MCF 10A (cell line): ENCODE results near the gene RGS13. TPM values are rescaled to one million over a fixed set of nuclear protein-coding genes. Genes with fewer than 3 reads are reported as not detected.

Source experiments
- BruUV-seq: library from RNA; stranded (reverse); fragments of 400-500 nt; replicated peaks from 2 replicates; lab custom pipeline; 2021; lab: Mats Ljungman, UMichigan
- CTCF ChIA-PET: fragments of 300-600 bp; sonication (Branson Sonifier 250); formaldehyde crosslinking; extraction: SDS; loops from one replicate; lab custom pipeline; 2021; ENCODE audit warnings: antibody characterized with exemption, inconsistent platforms; lab: Yijun Ruan, JAX
- POLR2A ChIA-PET: fragments of 300-600, 350-650 bp; sonication (Branson Sonifier 250); formaldehyde crosslinking; extraction: SDS; loops from one replicate; lab custom pipeline; 2020; ENCODE audit warnings: antibody characterized with exemption, inconsistent platforms; lab: Yijun Ruan, JAX
- DNase-seq: peaks from one replicate; pipeline ENCODE4 v3.0.0-alpha.2; 2018; ENCODE audit not compliant: unreplicated experiment
- H3K27ac Mint-ChIP-seq: one replicate; pipeline ENCODE4 v1.8.0; 2022; ENCODE audit warnings: mild to moderate bottlenecking, low read depth, mixed read lengths; ENCODE audit not compliant: unreplicated experiment
- H3K27me3 Mint-ChIP-seq: one replicate; pipeline ENCODE4 v1.8.0; 2022; ENCODE audit warnings: mixed read lengths; ENCODE audit not compliant: insufficient read depth, unreplicated experiment
- H3K36me3 Mint-ChIP-seq: one replicate; pipeline ENCODE4 v1.8.0; 2022; ENCODE audit warnings: mild to moderate bottlenecking, moderate library complexity, mixed read lengths; ENCODE audit not compliant: insufficient read depth, unreplicated experiment
- H3K4me1 Mint-ChIP-seq: one replicate; pipeline ENCODE4 v1.8.0; 2022; ENCODE audit warnings: mixed read lengths; ENCODE audit not compliant: insufficient read depth, unreplicated experiment
- H3K4me3 Mint-ChIP-seq: one replicate; pipeline ENCODE4 v1.8.0; 2022; ENCODE audit warnings: mild to moderate bottlenecking, moderate library complexity, mixed read lengths; ENCODE audit not compliant: unreplicated experiment
- H3K9me3 Mint-ChIP-seq: one replicate; pipeline ENCODE4 v1.8.0; 2022; ENCODE audit warnings: mixed read lengths; ENCODE audit not compliant: unreplicated experiment
- CTCF ChIP-seq: fragments of 200-600 bp; IDR thresholded peaks from one replicate; pipeline ENCODE4 v1.8.0; 2022; ENCODE audit warnings: antibody characterized with exemption, mild to moderate bottlenecking; ENCODE audit not compliant: unreplicated experiment
- intact Hi-C: fragments of 100-400 bp; cut with micrococcal nuclease; formaldehyde crosslinking; loops from 2 replicates; pipeline ENCODE4 v1.14.1; 2022
- total RNA-seq: library from RNA; stranded (reverse); gene quantifications from 2 replicates; pipeline ENCODE4 v1.2.3, GENCODE V29; 2022

The RGS13 gene
- total RNA-seq, 1 experiment from 2014 or later = not detected

DNA sequence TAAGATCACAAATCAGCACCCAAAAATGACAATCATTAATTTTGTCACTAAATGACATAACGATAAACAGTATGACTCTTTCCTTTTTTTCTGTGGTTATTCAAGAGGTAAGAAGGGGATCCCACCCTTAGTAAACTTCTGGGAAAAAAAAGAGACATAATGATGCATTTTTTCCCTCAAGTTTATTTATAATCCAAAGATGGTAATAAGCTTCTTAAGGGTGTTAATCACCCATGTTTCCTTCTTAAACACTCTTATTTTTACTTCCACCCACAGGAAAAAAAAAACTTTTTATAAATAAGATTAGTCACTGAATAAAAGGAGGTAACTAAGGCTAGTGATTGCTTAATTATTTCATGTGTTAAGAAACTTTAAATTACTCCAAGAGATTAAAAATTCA lies 35.7 kb upstream of the RGS13 start:
- DNase-seq = peak; percentile 19

DNA sequence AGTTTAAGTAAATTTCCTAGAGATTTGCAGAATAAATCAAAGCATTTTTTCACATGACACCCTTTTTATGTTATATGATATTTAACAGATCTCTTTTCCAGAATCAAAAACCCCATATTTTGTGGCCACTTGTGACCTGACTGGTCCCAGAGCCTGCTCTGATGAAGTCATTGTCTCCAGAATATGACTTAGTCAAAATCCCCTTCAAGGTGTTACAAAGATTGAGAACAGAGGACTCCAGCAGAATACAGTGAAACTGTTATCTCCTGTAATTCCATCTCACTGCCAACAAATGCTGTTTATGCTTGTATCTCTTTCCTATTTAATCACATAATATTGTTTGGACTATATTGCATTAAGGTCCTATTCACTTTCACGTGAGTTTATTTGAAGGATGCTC lies 34.8 kb upstream of the RGS13 start:
- Mint-ChIP-seq H3K27ac (no peak overlapping the region), H3K4me3 (no peak overlapping the region), H3K36me3 (no peaks in the 10 kb centered on the region), H3K9me3 (no peaks in the 10 kb centered on the region), H3K4me1 (peaks cover 15% of the 10 kb centered on the region), H3K27me3 (no peaks in the 10 kb centered on the region)
- ChIA-PET CTCF (interaction anchor here (0.5 to 1.4 kb wide), 2 partner anchors 124 to 423 kb away, joined by 3 to 7 read pairs; no protein-coding TSS in a partner anchor), POLR2A (no interaction called here)
- no peak for DNase-seq
- intact Hi-C loops = no loop called here
- no TSS peak for BruUV-seq
- TF ChIP-seq CTCF = no peak

More for the DNA sequence above, 35.7 kb upstream of the RGS13 start:
- ChIA-PET CTCF (interaction anchor here (0.6 to 2.3 kb wide), 4 partner anchors 11 to 733 kb away, joined by 3 to 9 read pairs (median 6); no protein-coding TSS in a partner anchor), POLR2A (no interaction called here)
- H3K36me3 Mint-ChIP-seq = no peaks in the 10 kb centered on the region
- no peaks in the 10 kb centered on the region for H3K27me3 Mint-ChIP-seq
- H3K4me1 Mint-ChIP-seq = peaks cover 15% of the 10 kb centered on the region
- no TSS peak for BruUV-seq
- H3K27ac Mint-ChIP-seq = no peak overlapping the region
- no peaks in the 10 kb centered on the region for H3K9me3 Mint-ChIP-seq
- no peak for TF ChIP-seq CTCF
- intact Hi-C loops = no loop called here
- H3K4me3 Mint-ChIP-seq = no peak overlapping the region

- ChIA-PET CTCF (no interaction called here), POLR2A (interaction anchor here (0.6 kb wide), 1 partner anchor 298 kb away, joined by 3 read pairs; no protein-coding TSS in a partner anchor)
- no peak overlapping the region for H3K4me3 Mint-ChIP-seq
- intact Hi-C loops = no loop called here
- peak; percentile 50 for DNase-seq
- peaks cover 15% of the 10 kb centered on the region for H3K4me1 Mint-ChIP-seq
- TF ChIP-seq CTCF = no peak
- BruUV-seq = no TSS peak
- no peak overlapping the region for H3K27ac Mint-ChIP-seq
- no peaks in the 10 kb centered on the region for H3K9me3 Mint-ChIP-seq
- no peaks in the 10 kb centered on the region for H3K36me3 Mint-ChIP-seq
- H3K27me3 Mint-ChIP-seq = no peaks in the 10 kb centered on the region
Observed at GRCh38 chr1:192601567-192601966, 34.4 kb upstream of the RGS13 start.

- BruUV-seq = no TSS peak
- ChIA-PET CTCF (interaction anchor here (1.1 kb wide), 2 partner anchors 21 to 128 kb away, joined by 4 to 5 read pairs; no protein-coding TSS in a partner anchor), POLR2A (interaction anchor here (0.9 to 1.3 kb wide), 2 partner anchors 128 to 208 kb away, joined by 3 to 6 read pairs; no protein-coding TSS in a partner anchor)
Observed at GRCh38 chr1:192602757-192603156, 33.2 kb upstream of the RGS13 start.

More at GRCh38 chr1:192602757-192603156, 33.2 kb upstream of the RGS13 start:
- TF ChIP-seq CTCF = no peak
- H3K4me3 Mint-ChIP-seq = no peak overlapping the region
- H3K36me3 Mint-ChIP-seq = no peaks in the 10 kb centered on the region
- no peak for DNase-seq
- no peaks in the 10 kb centered on the region for H3K9me3 Mint-ChIP-seq
- intact Hi-C loops = no loop called here
- no peak overlapping the region for H3K27ac Mint-ChIP-seq
- H3K4me1 Mint-ChIP-seq = peaks cover 15% of the 10 kb centered on the region
- H3K27me3 Mint-ChIP-seq = no peaks in the 10 kb centered on the region
